Measurements from ENCODE around the gene YES1.

DNA sequence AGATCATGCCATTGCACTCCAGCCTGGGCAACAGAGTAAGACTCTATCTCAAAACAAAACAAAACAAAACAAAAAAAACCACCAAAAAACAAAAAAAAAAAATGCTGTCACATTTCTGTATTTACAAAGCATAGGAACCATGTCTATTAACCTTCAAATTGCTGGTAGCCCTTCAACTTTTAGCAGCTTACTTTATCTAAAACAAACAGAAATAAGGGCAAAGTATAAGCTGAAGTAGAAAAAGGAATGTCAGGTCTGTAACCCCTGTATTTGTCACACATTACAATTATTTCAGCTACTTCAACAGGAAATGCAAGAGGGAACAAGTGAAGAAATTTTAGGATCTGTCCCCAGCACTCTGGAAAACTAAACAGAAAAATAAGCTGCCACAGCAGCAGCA, 129.2 kb downstream of the YES1 start:
- TF ChIP-seq POLR2AphosphoS5 (IDR thresholded peaks at IDR 0.05) (no peak), CTCF (IDR thresholded peaks at IDR 0.05) (no peak), POLR2A (IDR thresholded peaks at IDR 0.05) (no peak)

Data from prostate gland (tissue), 2 donors.